ENCODE measurements around the gene CUBN. TPM values are rescaled to one million over a fixed set of nuclear protein-coding genes. Genes with fewer than 3 reads are reported as not detected.

CUBN gene
- total and polyA plus RNA-seq, 9 of the 15 experiments (the other 6 are each of a cell fraction or from before 2014, with no cell fraction given) = 0.04 to 0.33 (median 0.09) TPM

DNA sequence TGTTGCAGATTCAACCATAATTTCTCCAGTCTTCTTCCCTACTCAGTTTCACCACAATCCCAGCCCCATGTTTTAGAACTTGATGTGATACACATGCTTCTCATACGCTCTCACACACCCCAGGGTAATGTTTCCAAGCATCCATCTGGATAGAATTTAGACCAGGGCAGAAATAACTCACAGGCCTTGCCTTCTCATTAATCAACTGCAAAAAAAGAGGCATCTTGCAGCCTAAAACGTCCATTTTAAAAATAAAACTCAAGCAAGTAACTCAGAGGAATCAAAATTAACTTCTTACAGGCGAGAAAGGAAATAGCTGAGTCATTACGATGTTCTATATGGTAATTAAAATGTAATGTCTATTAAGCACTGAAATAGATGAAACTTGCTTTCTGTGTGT, 185.2 kb downstream of the CUBN start (continued):
- no peak for TF ChIP-seq ATF7 (IDR thresholded peaks at IDR 0.05)
- TF ChIP-seq JUN (IDR thresholded peaks at IDR 0.05; ENCODE audit: borderline replicate concordance, low read depth, low read length) = no peak
- TF ChIP-seq JUN (CRISPR knock-in tag; IDR thresholded peaks at IDR 0.05; ENCODE audit: borderline replicate concordance) = no peak
- TF ChIP-seq SIRT6 (IDR thresholded peaks at IDR 0.05; ENCODE audit: low read depth, low read length) = no peak
- no peak for TF ChIP-seq ZNF140 (CRISPR knock-in tag; IDR thresholded peaks at IDR 0.05)
- no peak for TF ChIP-seq MCM3 (IDR thresholded peaks at IDR 0.05)
- no peak for TF ChIP-seq ELF4 (CRISPR knock-in tag; IDR thresholded peaks at IDR 0.05)
- no peak for TF ChIP-seq BMI1 (IDR thresholded peaks at IDR 0.05; ENCODE audit: low read length)
- no peak for TF ChIP-seq EWSR1 (IDR thresholded peaks at IDR 0.05; ENCODE audit: borderline replicate concordance, low read depth, partially characterized antibody)
- TF ChIP-seq POLR2AphosphoS5 (IDR thresholded peaks at IDR 0.05; ENCODE audit: control insufficient read depth, insufficient read depth, low read depth, low read length) = no peak
- TF ChIP-seq, protein P1, sequence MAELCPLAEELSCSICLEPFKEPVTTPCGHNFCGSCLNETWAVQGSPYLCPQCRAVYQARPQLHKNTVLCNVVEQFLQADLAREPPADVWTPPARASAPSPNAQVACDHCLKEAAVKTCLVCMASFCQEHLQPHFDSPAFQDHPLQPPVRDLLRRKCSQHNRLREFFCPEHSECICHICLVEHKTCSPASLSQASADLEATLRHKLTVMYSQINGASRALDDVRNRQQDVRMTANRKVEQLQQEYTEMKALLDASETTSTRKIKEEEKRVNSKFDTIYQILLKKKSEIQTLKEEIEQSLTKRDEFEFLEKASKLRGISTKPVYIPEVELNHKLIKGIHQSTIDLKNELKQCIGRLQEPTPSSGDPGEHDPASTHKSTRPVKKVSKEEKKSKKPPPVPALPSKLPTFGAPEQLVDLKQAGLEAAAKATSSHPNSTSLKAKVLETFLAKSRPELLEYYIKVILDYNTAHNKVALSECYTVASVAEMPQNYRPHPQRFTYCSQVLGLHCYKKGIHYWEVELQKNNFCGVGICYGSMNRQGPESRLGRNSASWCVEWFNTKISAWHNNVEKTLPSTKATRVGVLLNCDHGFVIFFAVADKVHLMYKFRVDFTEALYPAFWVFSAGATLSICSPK (IDR thresholded peaks at IDR 0.05; ENCODE audit: borderline replicate concordance) = no peak
- TF ChIP-seq NFE2 (IDR thresholded peaks at IDR 0.05; ENCODE audit: low read depth) = peak; percentile 71
- no peak for TF ChIP-seq TSC22D4 (tag; IDR thresholded peaks at IDR 0.05)
- TF ChIP-seq TEAD1 (CRISPR knock-in tag; IDR thresholded peaks at IDR 0.05) = no peak
- no peak for TF ChIP-seq ZNF23 (CRISPR knock-in tag; IDR thresholded peaks at IDR 0.05)
- TF ChIP-seq ZNF766 (CRISPR knock-in tag; conservative IDR thresholded peaks at IDR 0.05) = no peak
- TF ChIP-seq ZFP1 (CRISPR knock-in tag; IDR thresholded peaks at IDR 0.05) = no peak
- TF ChIP-seq, protein P2, sequence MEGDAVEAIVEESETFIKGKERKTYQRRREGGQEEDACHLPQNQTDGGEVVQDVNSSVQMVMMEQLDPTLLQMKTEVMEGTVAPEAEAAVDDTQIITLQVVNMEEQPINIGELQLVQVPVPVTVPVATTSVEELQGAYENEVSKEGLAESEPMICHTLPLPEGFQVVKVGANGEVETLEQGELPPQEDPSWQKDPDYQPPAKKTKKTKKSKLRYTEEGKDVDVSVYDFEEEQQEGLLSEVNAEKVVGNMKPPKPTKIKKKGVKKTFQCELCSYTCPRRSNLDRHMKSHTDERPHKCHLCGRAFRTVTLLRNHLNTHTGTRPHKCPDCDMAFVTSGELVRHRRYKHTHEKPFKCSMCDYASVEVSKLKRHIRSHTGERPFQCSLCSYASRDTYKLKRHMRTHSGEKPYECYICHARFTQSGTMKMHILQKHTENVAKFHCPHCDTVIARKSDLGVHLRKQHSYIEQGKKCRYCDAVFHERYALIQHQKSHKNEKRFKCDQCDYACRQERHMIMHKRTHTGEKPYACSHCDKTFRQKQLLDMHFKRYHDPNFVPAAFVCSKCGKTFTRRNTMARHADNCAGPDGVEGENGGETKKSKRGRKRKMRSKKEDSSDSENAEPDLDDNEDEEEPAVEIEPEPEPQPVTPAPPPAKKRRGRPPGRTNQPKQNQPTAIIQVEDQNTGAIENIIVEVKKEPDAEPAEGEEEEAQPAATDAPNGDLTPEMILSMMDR (IDR thresholded peaks at IDR 0.05 in 2 of 3, conservative IDR thresholded peaks at IDR 0.05 in 1 of 3; ENCODE audit: insufficient read depth in 2 of 3, low read depth in 1 of 3, low read length in 3 of 3) = no peak
- no peak for TF ChIP-seq STAT5A (IDR thresholded peaks at IDR 0.05; ENCODE audit: borderline replicate concordance, low read length)
- peak; percentile 86 for TF ChIP-seq MAFG (tag; conservative IDR thresholded peaks at IDR 0.05)
- TF ChIP-seq MAFK (IDR thresholded peaks at IDR 0.05; ENCODE audit: low read length) = peak; percentile 53; the same call in 1 of the 2 replicates
- peak; percentile 76; the same call in 1 of the 2 replicates for TF ChIP-seq C11orf30 (IDR thresholded peaks at IDR 0.05; ENCODE audit: low read depth)
- TF ChIP-seq LEF1 (IDR thresholded peaks at IDR 0.05) = no peak
- TF ChIP-seq, protein P3, sequence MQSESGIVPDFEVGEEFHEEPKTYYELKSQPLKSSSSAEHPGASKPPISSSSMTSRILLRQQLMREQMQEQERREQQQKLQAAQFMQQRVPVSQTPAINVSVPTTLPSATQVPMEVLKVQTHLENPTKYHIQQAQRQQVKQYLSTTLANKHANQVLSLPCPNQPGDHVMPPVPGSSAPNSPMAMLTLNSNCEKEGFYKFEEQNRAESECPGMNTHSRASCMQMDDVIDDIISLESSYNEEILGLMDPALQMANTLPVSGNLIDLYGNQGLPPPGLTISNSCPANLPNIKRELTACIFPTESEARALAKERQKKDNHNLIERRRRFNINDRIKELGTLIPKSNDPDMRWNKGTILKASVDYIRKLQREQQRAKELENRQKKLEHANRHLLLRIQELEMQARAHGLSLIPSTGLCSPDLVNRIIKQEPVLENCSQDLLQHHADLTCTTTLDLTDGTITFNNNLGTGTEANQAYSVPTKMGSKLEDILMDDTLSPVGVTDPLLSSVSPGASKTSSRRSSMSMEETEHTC (IDR thresholded peaks at IDR 0.05) = no peak
- TF ChIP-seq ZEB2 (IDR thresholded peaks at IDR 0.05) = no peak
- TF ChIP-seq NFYB (IDR thresholded peaks at IDR 0.05; ENCODE audit: extremely low read depth, insufficient read length) = no peak
- no peak for TF ChIP-seq SMARCE1 (IDR thresholded peaks at IDR 0.05)
- TF ChIP-seq MYNN (IDR thresholded peaks at IDR 0.05) = no peak
- TF ChIP-seq MYNN (CRISPR knock-in tag; IDR thresholded peaks at IDR 0.05) = no peak
- no peak for TF ChIP-seq FIP1L1 (IDR thresholded peaks at IDR 0.05; ENCODE audit: low read depth, low read length, poor library complexity, severe bottlenecking)

Data from K562 (cell line).